GM18502 (cell line): Measurements from ENCODE around the gene PAX5.

Experiments used
- ATAC-seq: cut with Tn5 transposase; IDR thresholded peaks from one replicate; pipeline ENCODE4 v1.9.1; 2021; ENCODE audit warnings: mild to moderate bottlenecking; ENCODE audit not compliant: unreplicated experiment, poor library complexity

The PAX5 gene

DNA sequence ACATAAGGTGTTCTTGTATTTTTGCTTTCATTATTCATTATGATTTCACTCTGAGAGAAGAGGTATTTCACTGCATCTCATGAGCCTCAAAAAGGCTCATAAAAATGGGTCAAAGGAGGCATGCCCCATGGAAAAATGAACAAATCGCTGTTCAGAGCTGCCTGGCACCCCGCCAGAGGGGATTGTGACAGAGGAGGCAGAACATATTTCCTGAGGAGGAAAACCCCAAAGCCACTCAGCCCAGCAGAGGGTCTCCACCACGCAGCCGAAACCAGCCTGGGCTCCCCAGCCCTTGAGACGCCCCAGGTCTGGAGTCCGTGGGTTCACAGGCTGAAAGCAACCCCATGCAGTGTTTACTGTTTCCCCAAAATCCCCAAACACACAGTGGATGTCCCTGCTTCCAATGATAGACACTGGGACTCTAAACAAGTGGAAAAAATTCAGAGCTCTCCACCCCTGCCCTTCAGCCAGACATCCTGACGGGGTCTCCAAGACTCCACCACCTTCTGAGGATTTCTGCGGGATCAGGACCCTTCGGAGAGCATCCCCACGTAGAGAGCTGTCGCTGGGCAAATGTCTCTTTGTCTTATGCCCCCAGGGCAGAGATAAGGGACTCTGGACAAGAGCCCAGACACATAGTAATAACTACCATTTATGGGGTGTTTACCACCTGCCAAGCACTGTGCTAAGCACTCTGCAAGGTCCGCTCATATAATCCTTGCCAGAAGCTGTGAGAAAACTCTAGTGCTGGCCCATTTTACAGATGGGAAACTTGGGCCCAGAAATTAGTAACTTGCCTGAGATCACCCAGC lies 122.3 kb downstream of the PAX5 start:
- no peak for ATAC-seq

DNA sequence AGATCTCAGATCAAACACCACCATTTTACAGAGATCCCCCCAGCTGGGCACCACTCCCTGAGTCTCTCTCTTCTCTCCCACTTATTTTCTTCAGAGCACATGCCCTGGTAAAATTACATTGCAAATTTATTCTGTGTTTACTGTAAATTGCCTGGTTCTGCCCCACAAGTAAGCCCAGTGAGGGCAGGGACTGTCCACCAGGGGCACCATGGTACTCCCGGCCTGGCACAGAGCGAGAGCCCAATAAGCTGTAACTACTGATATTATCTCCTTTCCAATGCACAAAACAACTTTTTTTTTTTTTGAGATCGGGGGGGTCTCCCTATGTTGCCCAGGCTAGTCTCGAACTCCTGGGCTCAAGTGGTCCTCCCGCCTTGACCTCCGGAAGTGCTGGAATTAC lies 123.0 kb downstream of the PAX5 start:
- no peak for ATAC-seq

DNA sequence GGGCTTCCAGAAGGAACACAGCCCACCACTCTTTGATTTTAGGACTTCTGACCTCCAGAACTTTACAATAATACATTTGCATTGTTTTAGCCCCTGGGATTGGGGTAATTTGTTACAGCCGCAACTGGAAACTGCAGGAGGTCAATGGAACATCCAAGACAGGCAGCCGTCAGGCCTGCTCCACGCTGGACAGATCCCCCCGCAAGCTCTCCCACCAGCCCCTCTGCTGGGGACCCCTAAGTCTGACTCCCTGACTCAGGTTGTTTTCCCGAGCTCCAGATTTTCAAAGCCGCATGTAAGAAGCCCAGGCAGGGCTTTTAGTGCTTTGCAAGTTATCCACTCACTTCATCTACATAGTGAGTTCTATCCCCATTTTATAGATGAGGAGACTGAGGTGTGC lies 127.6 kb downstream of the PAX5 start:
- ATAC-seq = no peak

DNA sequence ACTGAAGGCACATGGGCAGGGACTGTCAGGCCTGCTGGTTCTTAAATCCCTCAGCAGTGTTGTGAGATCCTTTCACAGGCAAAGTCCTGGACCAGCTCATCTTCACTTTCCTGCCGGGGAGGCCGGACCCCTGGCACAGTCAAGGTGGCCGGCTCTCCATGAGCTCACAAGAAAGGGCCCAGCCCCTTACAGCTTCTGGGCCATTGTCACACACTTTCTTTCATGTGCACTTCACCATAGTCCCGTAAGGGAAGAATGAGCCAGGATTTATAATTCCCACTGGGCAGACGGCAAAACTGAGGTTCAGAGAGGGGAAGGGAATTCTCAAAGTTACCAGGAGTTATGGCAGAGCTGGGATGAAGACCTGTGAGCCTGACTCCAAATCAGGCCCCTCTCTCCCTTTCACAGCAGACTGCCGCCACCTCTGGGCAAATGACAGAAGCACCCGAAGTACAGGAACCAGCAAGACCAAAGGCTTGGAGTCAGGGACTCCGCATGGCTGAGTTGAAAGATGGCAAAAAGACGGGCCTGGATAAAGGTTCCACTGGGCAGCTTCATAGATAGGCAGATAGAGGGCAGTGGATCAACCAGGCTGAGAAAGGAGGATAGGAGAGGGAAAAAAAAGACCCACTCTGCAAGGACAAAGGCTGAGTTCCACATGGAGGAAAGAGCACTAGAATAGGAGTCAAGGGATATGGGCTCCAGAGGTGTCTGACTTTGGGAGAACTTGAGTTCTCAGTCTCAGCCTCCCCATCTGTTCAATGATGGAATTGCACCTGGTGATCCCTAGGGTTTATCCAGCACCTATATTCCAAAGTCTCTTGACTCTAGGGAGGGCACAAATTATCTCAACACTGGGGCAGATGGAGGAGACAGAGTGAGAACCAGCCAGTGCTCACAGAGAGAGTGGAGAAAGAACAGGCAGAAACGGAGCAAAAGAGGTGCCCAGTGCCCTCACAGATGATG lies 128.7 kb downstream of the PAX5 start:
- ATAC-seq = no peak

GRCh38 chr9:36903541-36904435 lies 130.3 kb downstream of the PAX5 start:
- ATAC-seq = peak; percentile 63

GRCh38 chr9:36902861-36903524 lies 131.1 kb downstream of the PAX5 start:
- no peak for ATAC-seq

GRCh38 chr9:36902080-36902716 lies 131.9 kb downstream of the PAX5 start:
- no peak for ATAC-seq

DNA sequence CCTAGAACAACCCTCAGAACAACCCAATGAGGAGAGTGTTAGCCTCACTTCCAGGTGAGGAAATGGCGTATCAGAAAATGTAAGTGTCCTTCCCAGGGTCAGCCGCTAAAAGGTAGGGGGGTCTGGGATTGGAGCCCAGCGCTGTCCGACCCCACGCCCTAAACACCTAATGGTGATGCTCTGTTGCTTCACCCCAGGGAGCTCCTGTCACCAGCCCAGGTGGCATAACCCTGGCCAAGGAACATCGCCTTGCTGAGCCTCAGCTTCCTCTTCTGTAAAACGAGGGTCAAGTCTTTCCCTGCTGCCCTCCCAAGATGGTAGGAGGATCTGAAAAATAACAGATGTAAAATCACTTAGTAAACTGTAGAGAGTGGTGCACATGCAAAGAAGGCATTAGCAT lies 132.5 kb downstream of the PAX5 start:
- ATAC-seq = no peak

GRCh38 chr9:36900856-36901220 lies 133.2 kb downstream of the PAX5 start:
- ATAC-seq = no peak

GRCh38 chr9:36900136-36900855 lies 133.8 kb downstream of the PAX5 start:
- no peak for ATAC-seq

GRCh38 chr9:36899406-36899805 lies 134.7 kb downstream of the PAX5 start:
- no peak for ATAC-seq

DNA sequence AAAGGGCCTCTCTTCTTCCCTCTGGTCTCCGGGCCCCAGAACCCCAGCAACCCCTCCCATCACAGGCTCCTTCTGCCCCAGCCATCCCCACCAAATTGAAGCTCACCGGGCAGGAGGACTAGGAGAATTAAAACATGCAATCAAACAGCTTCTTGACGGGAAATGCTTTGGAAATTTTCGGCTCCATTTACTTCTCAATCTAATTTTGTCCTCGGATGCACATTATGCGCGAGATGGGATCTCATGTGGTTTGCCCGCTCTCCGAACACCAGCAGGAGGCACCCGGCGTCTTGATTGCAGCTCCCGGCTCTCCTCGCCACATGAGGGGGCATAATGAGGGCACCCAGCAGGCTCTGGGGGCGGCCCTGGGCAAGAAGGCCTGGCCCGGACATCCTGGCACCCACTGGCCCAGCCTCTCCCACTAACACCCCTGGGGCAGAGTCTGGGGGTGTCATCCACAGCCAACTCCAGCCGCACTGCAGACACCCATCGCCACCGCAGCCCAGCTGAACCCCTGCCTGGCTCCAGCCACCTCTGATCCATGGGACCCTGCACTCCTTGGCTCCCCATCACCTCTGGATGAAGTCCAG lies 135.5 kb downstream of the PAX5 start:
- no peak for ATAC-seq

DNA sequence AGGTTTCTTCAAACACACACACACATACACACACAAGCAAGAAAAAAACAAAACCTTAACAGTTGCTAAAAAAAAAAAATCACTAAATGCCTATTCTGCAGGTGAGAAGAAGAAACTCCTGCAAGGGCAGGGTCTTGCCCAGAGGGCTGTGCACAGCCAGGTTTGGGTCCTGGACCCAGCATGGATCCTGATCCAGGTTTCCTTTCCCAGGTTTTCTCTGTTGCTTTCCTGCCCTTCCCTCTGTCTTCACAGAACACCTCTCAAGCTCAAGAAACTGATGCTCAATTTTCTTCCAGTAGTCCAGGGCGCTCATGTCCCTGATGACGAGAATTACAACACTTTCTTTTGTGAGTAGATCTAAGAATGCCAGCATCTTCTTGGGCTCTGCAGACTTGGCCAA lies 136.6 kb downstream of the PAX5 start:
- no peak for ATAC-seq

DNA sequence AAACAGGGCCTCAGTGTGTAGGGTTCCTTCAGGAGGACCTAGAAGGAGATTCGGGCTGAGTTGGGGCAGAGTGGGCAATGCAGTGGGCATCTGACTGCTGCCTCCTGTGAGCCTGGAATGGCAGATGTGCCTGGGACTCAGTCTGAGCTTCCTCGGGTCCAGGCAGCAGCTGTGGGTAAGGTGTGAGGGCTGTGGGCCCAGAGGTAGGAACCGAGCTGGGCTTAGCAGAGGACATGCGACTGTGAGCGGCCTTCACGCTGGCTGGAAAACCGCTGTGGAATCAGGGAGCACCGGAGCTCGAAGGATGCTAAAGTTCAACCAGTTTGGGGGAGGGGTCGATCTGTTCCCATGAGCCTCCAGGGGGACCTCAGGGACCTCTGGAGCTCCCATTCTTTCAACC lies 137.0 kb downstream of the PAX5 start:
- ATAC-seq = no peak

DNA sequence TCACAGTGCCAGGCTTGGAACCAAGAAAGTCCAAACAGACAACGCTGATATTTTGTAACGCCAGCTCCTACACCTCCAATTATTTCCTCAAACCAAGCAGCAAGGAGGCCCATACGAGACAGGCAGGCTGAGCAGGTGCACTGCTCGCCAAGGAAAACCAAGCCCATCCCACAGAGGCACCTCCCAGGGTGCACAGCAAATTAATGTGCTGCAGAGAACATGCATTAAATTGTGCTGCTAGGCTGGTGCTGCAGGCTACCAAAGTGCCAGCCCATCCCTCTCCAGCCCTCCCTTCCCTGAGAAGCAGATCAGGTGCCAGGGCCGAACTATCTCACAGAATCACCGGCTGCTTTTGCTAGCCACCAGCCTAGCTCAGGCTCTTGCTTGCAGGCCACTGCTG lies 137.8 kb downstream of the PAX5 start:
- ATAC-seq = no peak

- ATAC-seq = no peak
Observed at GRCh38 chr9:36895744-36896260, 138.3 kb downstream of the PAX5 start.

GRCh38 chr9:36894695-36895310 lies 139.3 kb downstream of the PAX5 start:
- no peak for ATAC-seq

DNA sequence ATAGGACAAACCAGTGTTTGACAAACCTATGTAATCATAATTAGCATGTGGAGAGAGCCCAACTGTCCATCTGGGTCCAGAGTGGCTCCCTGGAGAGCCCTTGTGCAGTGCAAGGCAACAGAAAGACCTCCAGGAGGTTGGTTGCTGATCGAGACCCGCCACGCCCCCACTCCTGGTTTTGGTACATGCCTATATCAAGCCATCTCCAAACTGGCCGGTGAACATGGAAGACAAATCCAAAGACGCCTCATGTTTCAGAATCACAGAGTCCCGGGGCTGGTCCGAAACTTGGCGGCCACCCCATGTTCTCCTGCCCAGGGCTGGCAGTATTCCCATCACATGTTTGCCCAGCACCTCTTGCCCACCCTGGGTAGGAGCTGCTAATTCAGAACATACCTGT lies 140.2 kb downstream of the PAX5 start:
- no peak for ATAC-seq
